DND-41 (cell line): ENCODE data around the gene GPR153.

Experiments
- ATAC-seq: fragments of 200-7000 bp; cut with Tn5 transposase; 3 replicates; pipeline ENCODE4 v1.9.1; 2021; ENCODE audit warnings: low read depth; ENCODE audit not compliant: insufficient read depth
- DNase-seq: peaks from one replicate; pipeline ENCODE4 v3.0.0-alpha.2; 2020
- H2AFZ ChIP-seq: 2 replicates; pipeline ENCODE4 v1.6.0; 2012; ENCODE audit warnings: low read depth, low read length
- H3K27ac ChIP-seq: 2 replicates; pipeline ENCODE4 v1.5.1; 2012; ENCODE audit warnings: low read length, inconsistent platforms
- H3K27me3 ChIP-seq: fragments of 200-600 bp; sonication (generic); 2 replicates; pipeline ENCODE4 v1.6.0; 2012; ENCODE audit warnings: low read length, mild to moderate bottlenecking, inconsistent platforms; ENCODE audit not compliant: insufficient read depth, poor library complexity
- H3K36me3 ChIP-seq: 2 replicates; pipeline ENCODE4 v1.5.1; 2012; ENCODE audit warnings: low read length, inconsistent platforms; ENCODE audit not compliant: insufficient read depth
- H3K4me1 ChIP-seq: 2 replicates; pipeline ENCODE4 v1.5.1; 2012; ENCODE audit warnings: mild to moderate bottlenecking, low read length; ENCODE audit not compliant: insufficient read depth
- H3K4me2 ChIP-seq: 2 replicates; pipeline ENCODE4 v1.6.0; 2012; ENCODE audit warnings: mild to moderate bottlenecking, moderate library complexity, low read length, inconsistent platforms; ENCODE audit not compliant: insufficient read depth
- H3K4me3 ChIP-seq, 2 experiments: fragments of 200-600 bp in 1 of 2; shearing (Covaris generic) in 1 of 2; 2 replicates each; pipeline ENCODE4 v1.5.1; 2012 to 2016; ENCODE audit warnings: inconsistent platforms in 2 of 2, low read length in 2 of 2, mild to moderate bottlenecking in 2 of 2, low read depth in 1 of 2, moderate library complexity in 1 of 2
- H3K79me2 ChIP-seq: 2 replicates; pipeline ENCODE4 v1.6.0; 2012; ENCODE audit warnings: low read length, inconsistent platforms; ENCODE audit not compliant: insufficient read depth
- H3K9ac ChIP-seq: 2 replicates; pipeline ENCODE4 v1.6.0; 2012; ENCODE audit warnings: low read depth, mild to moderate bottlenecking, inconsistent platforms, low read length, moderate library complexity
- H3K9me3 ChIP-seq: 2 replicates; pipeline ENCODE4 v1.5.1; 2012; ENCODE audit warnings: low read length, moderate library complexity, mild to moderate bottlenecking, inconsistent platforms; ENCODE audit not compliant: insufficient read depth, severe bottlenecking
- H4K20me1 ChIP-seq: 2 replicates; pipeline ENCODE4 v1.6.0; 2012; ENCODE audit warnings: low read length; ENCODE audit not compliant: insufficient read depth
- CTCF ChIP-seq: IDR thresholded peaks from 2 replicates; pipeline ENCODE4 v1.5.1; 2012; ENCODE audit warnings: borderline replicate concordance, low read length, moderate library complexity, mild to moderate bottlenecking; ENCODE audit not compliant: poor library complexity, severe bottlenecking; ENCODE audit errors: extremely low read depth
- EZH2 ChIP-seq: IDR thresholded peaks from 3 replicates; pipeline ENCODE4 v1.6.1; 2012; ENCODE audit warnings: borderline replicate concordance, low read depth, mild to moderate bottlenecking, moderate library complexity, low read length, inconsistent platforms; ENCODE audit not compliant: severe bottlenecking

GPR153 gene

DNA sequence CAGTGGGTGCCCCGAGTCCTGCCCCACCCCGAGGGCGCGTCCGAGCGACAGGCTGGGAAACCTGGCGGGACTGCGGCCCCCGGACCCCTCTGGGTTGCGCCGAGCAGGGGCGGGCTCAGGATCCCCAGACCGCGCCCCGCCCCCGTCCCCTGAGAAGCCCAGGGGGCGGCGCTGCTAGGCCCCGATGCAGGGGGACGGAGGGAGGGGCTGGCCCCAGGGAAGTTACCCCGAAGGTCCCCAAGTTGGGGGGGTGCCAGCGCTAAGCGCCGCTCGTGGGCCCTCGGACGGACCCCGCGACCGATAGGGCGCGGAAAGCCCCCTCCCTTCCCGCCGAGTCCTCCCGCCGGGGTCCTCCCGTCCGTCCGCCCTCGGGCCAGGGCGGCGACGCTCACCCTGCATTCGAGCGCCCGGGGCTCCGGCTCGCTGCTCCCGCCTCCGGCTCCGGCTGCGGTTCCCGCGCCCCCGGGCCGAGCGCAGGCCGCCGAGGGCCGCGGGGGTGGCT lies 414 bp downstream of the GPR153 start:
- H3K27me3 ChIP-seq: no peaks in the 10 kb centered on the region

DNA sequence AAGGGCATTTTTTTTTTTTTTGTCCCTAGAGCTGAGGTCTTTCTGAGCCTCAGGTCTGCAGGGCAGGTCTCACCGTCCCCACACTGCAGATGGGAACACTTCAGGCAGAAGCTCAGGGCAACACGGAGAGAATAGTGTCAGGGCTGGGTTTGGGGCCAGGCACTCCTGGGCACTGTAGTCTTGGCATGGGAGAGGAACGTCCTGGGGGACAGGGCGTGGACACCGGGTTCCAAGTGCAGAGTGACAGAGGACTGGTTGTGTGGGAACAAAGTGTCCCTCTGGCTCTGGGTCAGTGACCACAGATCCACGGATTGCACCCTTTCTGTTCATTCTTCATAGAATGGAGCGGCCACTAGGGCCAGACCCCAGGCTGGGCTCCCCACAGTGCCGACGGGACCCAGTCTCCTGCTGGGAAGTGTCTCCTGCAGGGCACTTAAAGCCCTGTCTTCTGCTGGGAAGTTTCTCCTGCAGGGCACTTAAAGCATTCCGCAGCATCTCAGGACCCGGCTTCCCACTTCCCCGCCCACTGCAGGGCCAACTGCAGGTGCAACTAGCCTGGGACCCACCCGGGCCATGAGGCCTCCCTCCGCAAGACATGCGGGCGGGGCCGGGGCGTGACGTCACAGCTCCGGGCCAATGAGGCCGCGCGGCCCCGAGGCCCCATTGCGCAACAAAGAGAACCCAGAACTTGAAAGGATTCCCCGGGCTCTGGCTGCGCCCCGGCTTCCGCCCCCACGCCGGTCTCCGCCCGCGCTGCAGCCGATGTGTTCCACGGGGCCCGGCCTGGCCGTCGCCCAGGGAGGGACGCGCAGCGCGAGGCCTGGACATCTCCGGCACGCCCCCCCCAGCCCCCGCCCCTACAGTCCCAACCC lies 1.2 kb downstream of the GPR153 start:
- peak; percentile 73 for ATAC-seq
- H2AFZ ChIP-seq: no peak overlapping the region
- H3K4me1 ChIP-seq: peaks cover 14% of the 10 kb centered on the region
- peaks cover 16% of the 10 kb centered on the region for H3K36me3 ChIP-seq
- no peak for TF ChIP-seq CTCF
- TF ChIP-seq EZH2: no peak
- H3K79me2 ChIP-seq: no peaks in the 10 kb centered on the region
- no peak overlapping the region for H3K27ac ChIP-seq
- peak overlapping the region; percentile 9; the same call in 1 of the 2 replicates for H3K9ac ChIP-seq
- DNase-seq: peak; percentile 79
- H4K20me1 ChIP-seq: peaks cover 41% of the 10 kb centered on the region
- H3K4me2 ChIP-seq: peak overlapping the region; percentile 77
- H3K9me3 ChIP-seq: no peaks in the 10 kb centered on the region
- H3K4me3 ChIP-seq: peak overlapping the region in 1 of 2 experiments; percentile 55; a peak in 2 of 4 replicates
- no peaks in the 10 kb centered on the region for H3K27me3 ChIP-seq

More for the DNA sequence above, 414 bp downstream of the GPR153 start:
- Histone ChIP-seq H3K4me1 (peaks cover 14% of the 10 kb centered on the region), H3K4me2 (peak overlapping the region; percentile 77), H3K4me3 (peak overlapping the region in 1 of 2 experiments; percentile 55; a peak in 3 of 4 replicates), H3K9ac (peak overlapping the region; percentile 41; the same call in 1 of the 2 replicates), H3K79me2 (no peaks in the 10 kb centered on the region), H4K20me1 (peaks cover 48% of the 10 kb centered on the region), H3K27ac (no peak overlapping the region), H2AFZ (no peak overlapping the region; the same call in 1 of the 2 replicates), H3K9me3 (no peaks in the 10 kb centered on the region), H3K36me3 (peaks cover 23% of the 10 kb centered on the region)
- TF ChIP-seq EZH2 (no peak), CTCF (no peak)
- peak; percentile 26 for DNase-seq
- ATAC-seq: peak; percentile 47

DNA sequence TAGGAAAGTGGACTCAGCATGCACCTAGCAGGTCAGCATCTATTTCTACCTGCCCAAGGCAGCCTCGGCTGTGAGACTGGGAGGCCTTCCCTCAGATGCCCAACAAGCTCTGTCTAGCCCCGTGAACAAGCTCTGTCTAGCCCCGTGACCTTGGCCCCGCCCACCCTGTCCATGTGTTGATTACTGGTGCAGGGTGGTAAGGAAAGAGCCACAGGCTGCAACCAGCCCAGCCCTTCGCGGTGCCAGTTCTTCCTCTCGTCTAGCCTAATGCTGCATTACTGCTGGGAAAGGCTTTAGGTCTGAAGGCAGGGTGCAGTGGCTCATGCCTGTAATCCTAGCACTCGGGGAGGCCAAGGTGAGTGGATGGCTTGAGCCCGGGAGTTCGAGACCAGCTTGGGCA lies 2.2 kb downstream of the GPR153 start:
- Histone ChIP-seq H3K4me2 (no peak overlapping the region), H3K27ac (no peak overlapping the region), H2AFZ (no peak overlapping the region), H4K20me1 (peaks cover 32% of the 10 kb centered on the region), H3K4me3 (no peak overlapping the region), H3K4me1 (peaks cover 14% of the 10 kb centered on the region), H3K79me2 (no peaks in the 10 kb centered on the region), H3K36me3 (peaks cover 6% of the 10 kb centered on the region), H3K27me3 (no peaks in the 10 kb centered on the region), H3K9ac (no peak overlapping the region), H3K9me3 (no peaks in the 10 kb centered on the region)
- DNase-seq (no peak), ATAC-seq (no peak)
- TF ChIP-seq EZH2 (no peak), CTCF (no peak)
